Measurements from ENCODE around the gene CCL21.

DNA sequence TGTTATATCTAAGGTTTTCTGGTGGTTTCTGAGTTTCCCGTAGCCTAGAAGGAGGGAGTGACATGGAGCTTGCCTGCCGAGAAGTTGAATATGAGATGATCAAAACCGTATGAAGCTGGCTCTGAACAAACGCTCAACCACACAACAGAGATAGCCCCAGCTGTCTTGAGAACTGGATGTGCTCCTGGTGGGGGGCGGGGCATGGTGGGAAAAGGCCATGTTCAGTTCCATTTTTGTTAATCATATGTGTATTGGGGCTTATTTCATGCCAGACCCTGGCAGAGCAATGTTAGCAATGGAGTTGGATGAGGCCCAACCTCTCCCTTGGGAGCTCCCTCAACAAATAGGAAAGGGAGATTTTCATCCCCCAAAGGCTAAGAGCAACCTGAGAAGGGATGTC is 23.7 kb downstream of the CCL21 start:
- TF ChIP-seq POLR2AphosphoS5 (IDR thresholded peaks at IDR 0.05; ENCODE audit: low read depth, low read length) (no peak), TAF1 (IDR thresholded peaks at IDR 0.05; ENCODE audit: borderline replicate concordance, insufficient read depth, low read length) (no peak), REST (IDR thresholded peaks at IDR 0.05; ENCODE audit: insufficient read depth in 1 of 2, low read depth in 2 of 2, low read length in 2 of 2) (no peak), SIN3A (IDR thresholded peaks at IDR 0.05; ENCODE audit: borderline replicate concordance, insufficient read depth, low read length) (no peak)

Data from PFSK-1 (cell line).